PFSK-1 (cell line): Measurements from ENCODE around the gene NOX5.

Source experiments
- POLR2AphosphoS5 ChIP-seq: IDR thresholded peaks from 2 replicates; pipeline ENCODE4 v1.6.1; 2012; ENCODE audit warnings: low read depth, mild to moderate bottlenecking, control low read depth, low read length, moderate library complexity
- TAF1 ChIP-seq: IDR thresholded peaks from 2 replicates; pipeline ENCODE4 v1.6.1; 2012; ENCODE audit warnings: low read length, control low read depth, borderline replicate concordance; ENCODE audit not compliant: insufficient read depth
- TF ChIP-seq, protein P1 (sequence below), 2 experiments: IDR thresholded peaks; 2 replicates each; pipeline versions ENCODE4 v1.6.1 to v1.8.0; 2011 to 2012; ENCODE audit warnings: low read depth in 2 of 2, low read length in 2 of 2, control low read depth in 1 of 2, inconsistent platforms in 1 of 2, mild to moderate bottlenecking in 1 of 2, moderate library complexity in 1 of 2; ENCODE audit not compliant: insufficient read depth in 1 of 2

DNA sequence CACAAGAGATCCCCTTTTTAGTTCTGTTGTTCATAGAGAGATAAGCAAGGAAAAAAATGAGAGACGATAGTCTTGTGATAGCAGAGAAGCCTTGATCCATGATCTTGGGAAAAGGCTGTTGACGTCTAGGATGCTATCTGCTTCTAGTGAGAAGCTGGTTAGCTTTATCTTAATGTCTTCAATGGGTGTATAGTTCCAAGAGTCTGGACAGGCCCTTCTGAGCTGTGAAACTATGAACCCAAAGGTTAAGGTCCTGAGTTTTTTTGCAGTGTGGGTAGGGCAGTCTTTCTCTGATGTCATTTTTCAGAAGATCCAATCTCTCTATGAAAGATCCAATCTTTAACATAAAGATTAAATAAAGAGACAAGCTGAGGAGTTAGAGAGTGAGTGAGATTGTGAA, 10.5 kb upstream of the NOX5 start:
- TF ChIP-seq, protein P1, sequence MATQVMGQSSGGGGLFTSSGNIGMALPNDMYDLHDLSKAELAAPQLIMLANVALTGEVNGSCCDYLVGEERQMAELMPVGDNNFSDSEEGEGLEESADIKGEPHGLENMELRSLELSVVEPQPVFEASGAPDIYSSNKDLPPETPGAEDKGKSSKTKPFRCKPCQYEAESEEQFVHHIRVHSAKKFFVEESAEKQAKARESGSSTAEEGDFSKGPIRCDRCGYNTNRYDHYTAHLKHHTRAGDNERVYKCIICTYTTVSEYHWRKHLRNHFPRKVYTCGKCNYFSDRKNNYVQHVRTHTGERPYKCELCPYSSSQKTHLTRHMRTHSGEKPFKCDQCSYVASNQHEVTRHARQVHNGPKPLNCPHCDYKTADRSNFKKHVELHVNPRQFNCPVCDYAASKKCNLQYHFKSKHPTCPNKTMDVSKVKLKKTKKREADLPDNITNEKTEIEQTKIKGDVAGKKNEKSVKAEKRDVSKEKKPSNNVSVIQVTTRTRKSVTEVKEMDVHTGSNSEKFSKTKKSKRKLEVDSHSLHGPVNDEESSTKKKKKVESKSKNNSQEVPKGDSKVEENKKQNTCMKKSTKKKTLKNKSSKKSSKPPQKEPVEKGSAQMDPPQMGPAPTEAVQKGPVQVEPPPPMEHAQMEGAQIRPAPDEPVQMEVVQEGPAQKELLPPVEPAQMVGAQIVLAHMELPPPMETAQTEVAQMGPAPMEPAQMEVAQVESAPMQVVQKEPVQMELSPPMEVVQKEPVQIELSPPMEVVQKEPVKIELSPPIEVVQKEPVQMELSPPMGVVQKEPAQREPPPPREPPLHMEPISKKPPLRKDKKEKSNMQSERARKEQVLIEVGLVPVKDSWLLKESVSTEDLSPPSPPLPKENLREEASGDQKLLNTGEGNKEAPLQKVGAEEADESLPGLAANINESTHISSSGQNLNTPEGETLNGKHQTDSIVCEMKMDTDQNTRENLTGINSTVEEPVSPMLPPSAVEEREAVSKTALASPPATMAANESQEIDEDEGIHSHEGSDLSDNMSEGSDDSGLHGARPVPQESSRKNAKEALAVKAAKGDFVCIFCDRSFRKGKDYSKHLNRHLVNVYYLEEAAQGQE (IDR thresholded peaks at IDR 0.05; ENCODE audit: insufficient read depth in 1 of 2, low read depth in 2 of 2, low read length in 2 of 2): no peak
- no peak for TF ChIP-seq POLR2AphosphoS5
- no peak for TF ChIP-seq TAF1
